ENCODE results near the gene APC2. TPM values are rescaled to one million over a fixed set of nuclear protein-coding genes. Genes with fewer than 3 reads are reported as not detected.

The APC2 gene
- total RNA-seq, result 0.29 and 0.83 TPM in 2 replicates

GRCh38 chr19:1449467-1450442, at the start of gene APC2:
Gene APC2, plus strand, starts transcription at chr19:1450121. Its CDS starts 2,881 bp downstream, at chr19:1453002.

GRCh38 chr19:1401138-1401888, 48.6 kb upstream of the APC2 start, which contains the start of gene GAMT:
Gene GAMT, minus strand, starts transcription at chr19:1401542. Its CDS starts 66 bp downstream, at chr19:1401476.

GRCh38 chr19:1407528-1408299, 42.2 kb upstream of the APC2 start, which contains the start of gene DAZAP1:
Gene DAZAP1, plus strand, starts transcription at chr19:1407586. Its CDS starts 188 bp downstream, at chr19:1407774.

GRCh38 chr19:1438035-1438932, 11.6 kb upstream of the APC2 start, which contains the start of gene RPS15:
Gene RPS15, plus strand, starts transcription at chr19:1438396. Its CDS starts 30 bp downstream, at chr19:1438426.

GRCh38 chr19:1478934-1479707, 29.2 kb downstream of the APC2 start, which contains the start of gene C19orf25:
Gene C19orf25, minus strand, starts transcription at chr19:1479215. Its CDS starts 312 bp downstream, at chr19:1478903.

GRCh38 chr19:1490311-1491113, 40.6 kb downstream of the APC2 start, which contains the start of gene PCSK4:
Gene PCSK4, minus strand, starts transcription at chr19:1490350. Its CDS starts 4 bp downstream, at chr19:1490346.

GRCh38 chr19:1491114-1491848, 41.4 kb downstream of the APC2 start, which contains the start of gene REEP6:
Gene REEP6, plus strand, starts transcription at chr19:1491181. Its CDS starts 89 bp downstream, at chr19:1491270.

GRCh38 chr19:1512671-1513498, 63.0 kb downstream of the APC2 start, which contains the start of gene ADAMTSL5:
Gene ADAMTSL5, minus strand, starts transcription at chr19:1513019. Its CDS starts 2,076 bp downstream, at chr19:1510943.

Other genes starting within 250 kb of the APC2 start
- gene STK11, start 244.3 kb upstream of the APC2 start, total RNA-seq, result 79.3 and 109 TPM in 2 replicates
- 1.6 and 5.3 TPM in 2 replicates for gene CBARP, start 212.1 kb upstream of the APC2 start, total RNA-seq
- gene ATP5F1D, start 208.4 kb upstream of the APC2 start, total RNA-seq, result 26.8 and 51.5 TPM in 2 replicates
- 24.9 and 33.2 TPM in 2 replicates for gene MIDN, start 201.5 kb upstream of the APC2 start, total RNA-seq
- 98.2 and 370 TPM in 2 replicates for gene CIRBP, start 180.8 kb upstream of the APC2 start, total RNA-seq
- 29.7 and 45.3 TPM in 2 replicates for gene FAM174C, start 174.6 kb upstream of the APC2 start, total RNA-seq
- not detected in 2 replicates for gene EFNA2, start 164.2 kb upstream of the APC2 start, total RNA-seq
- 63.7 and 92.6 TPM in 2 replicates for gene NDUFS7, start 66.2 kb upstream of the APC2 start, total RNA-seq
- gene GAMT, start 48.6 kb upstream of the APC2 start, total RNA-seq, result 33.7 and 61.5 TPM in 2 replicates
- 50.4 and 60.5 TPM in 2 replicates for gene DAZAP1, start 42.5 kb upstream of the APC2 start, total RNA-seq
- gene RPS15, start 11.7 kb upstream of the APC2 start, total RNA-seq, result 434 and 768 TPM in 2 replicates
- gene C19orf25, start 29.1 kb downstream of the APC2 start, total RNA-seq, result 30.8 and 41.5 TPM in 2 replicates
- gene PCSK4, start 40.2 kb downstream of the APC2 start, total RNA-seq, result 1.5 and 4.0 TPM in 2 replicates
- gene REEP6, start 41.1 kb downstream of the APC2 start, total RNA-seq, result 0.87 and 4.6 TPM in 2 replicates
- 5.7 and 11.7 TPM in 2 replicates for gene ADAMTSL5, start 62.9 kb downstream of the APC2 start, total RNA-seq
- 0.17 TPM in 1 of 2 replicates, not detected in the other for gene PLK5, start 74.0 kb downstream of the APC2 start, total RNA-seq
- 30.5 and 80.6 TPM in 2 replicates for gene MEX3D, start 118.2 kb downstream of the APC2 start, total RNA-seq
- 92.6 and 107 TPM in 2 replicates for gene MBD3, start 142.7 kb downstream of the APC2 start, total RNA-seq
- 59.3 and 98.6 TPM in 2 replicates for gene UQCR11, start 155.3 kb downstream of the APC2 start, total RNA-seq
- 81.0 and 88.7 TPM in 2 replicates for gene TCF3, start 202.5 kb downstream of the APC2 start, total RNA-seq